ENCODE measurements around the gene CDK6.

GRCh38 chr7:92702535-92702934 is 133.8 kb downstream of the CDK6 start:
- TF ChIP-seq CTCF (IDR thresholded peaks at IDR 0.05 in 4 of 5, conservative IDR thresholded peaks at IDR 0.05 in 1 of 5) (no peak), POLR2A (IDR thresholded peaks at IDR 0.05) (no peak)
